ENCODE measurements around the gene CLEC17A.

GRCh38 chr19:14632286-14632685, 49.4 kb downstream of the CLEC17A start:
- TF ChIP-seq, protein P1, sequence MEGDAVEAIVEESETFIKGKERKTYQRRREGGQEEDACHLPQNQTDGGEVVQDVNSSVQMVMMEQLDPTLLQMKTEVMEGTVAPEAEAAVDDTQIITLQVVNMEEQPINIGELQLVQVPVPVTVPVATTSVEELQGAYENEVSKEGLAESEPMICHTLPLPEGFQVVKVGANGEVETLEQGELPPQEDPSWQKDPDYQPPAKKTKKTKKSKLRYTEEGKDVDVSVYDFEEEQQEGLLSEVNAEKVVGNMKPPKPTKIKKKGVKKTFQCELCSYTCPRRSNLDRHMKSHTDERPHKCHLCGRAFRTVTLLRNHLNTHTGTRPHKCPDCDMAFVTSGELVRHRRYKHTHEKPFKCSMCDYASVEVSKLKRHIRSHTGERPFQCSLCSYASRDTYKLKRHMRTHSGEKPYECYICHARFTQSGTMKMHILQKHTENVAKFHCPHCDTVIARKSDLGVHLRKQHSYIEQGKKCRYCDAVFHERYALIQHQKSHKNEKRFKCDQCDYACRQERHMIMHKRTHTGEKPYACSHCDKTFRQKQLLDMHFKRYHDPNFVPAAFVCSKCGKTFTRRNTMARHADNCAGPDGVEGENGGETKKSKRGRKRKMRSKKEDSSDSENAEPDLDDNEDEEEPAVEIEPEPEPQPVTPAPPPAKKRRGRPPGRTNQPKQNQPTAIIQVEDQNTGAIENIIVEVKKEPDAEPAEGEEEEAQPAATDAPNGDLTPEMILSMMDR (IDR thresholded peaks at IDR 0.05; ENCODE audit: insufficient read depth, low read depth, low read length) = no peak
- no peak for TF ChIP-seq EZH2 (IDR thresholded peaks at IDR 0.05; ENCODE audit: insufficient read depth, low read length)
